HuH-7.5 (cell line): Measurements from ENCODE around the gene IPO4.
"Not testable (repeated sequence)": the region's sequence is repeated elsewhere in the genome, so short reads cannot be mapped to it uniquely, and the experiment has no call there.

Experiments used
- DNase-seq: peaks from one replicate; pipeline ENCODE4 v3.0.0; 2011; ENCODE audit warnings: low spot score

The IPO4 gene

DNA sequence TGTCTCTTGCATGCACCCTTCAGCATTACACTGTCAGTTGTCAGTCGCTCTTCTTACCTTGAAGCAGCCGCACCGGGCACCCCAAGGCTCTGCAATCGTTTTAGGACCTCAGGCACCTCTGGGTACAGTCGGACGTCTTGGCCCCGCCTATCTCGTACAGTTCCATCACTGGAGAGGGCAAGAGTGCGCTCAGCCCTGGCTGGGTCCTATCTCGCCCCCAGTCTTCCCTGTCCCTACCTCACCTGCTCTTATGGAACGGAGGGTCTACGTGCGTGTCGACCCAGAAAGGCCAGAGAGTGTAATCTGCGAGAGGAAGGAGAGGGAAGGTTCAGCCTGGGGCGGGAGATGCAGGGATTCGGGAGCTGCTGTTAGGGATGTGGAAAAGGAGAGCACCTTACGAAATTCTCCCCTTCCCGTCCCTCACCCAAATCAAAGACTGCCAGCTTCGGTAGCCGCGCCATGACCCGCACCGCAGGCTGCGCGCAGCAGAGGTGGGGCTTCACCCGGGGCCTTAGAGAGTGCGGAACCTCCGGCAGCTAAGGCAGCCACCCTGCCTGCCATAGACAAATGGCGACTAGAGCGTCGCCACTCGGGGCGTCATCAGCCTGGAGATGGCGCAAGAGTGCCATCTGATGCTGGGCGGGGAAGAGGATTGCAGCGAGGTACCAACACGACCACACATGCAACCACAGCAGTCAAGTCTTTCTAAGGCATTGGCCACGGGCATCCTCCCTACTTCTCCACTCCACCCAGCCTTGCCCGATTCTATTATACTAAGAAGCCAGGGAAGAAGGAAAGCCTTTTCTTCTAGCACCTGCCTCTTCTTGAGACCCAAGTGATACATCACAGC is 27.1 kb upstream of the IPO4 start, which contains the start of gene MDP1:
Gene MDP1 (minus strand): TSS at position 572 of the 850 bp plus-strand sequence. CDS start 111 bp downstream, at position 461.
- peak; percentile 82 for DNase-seq

DNA sequence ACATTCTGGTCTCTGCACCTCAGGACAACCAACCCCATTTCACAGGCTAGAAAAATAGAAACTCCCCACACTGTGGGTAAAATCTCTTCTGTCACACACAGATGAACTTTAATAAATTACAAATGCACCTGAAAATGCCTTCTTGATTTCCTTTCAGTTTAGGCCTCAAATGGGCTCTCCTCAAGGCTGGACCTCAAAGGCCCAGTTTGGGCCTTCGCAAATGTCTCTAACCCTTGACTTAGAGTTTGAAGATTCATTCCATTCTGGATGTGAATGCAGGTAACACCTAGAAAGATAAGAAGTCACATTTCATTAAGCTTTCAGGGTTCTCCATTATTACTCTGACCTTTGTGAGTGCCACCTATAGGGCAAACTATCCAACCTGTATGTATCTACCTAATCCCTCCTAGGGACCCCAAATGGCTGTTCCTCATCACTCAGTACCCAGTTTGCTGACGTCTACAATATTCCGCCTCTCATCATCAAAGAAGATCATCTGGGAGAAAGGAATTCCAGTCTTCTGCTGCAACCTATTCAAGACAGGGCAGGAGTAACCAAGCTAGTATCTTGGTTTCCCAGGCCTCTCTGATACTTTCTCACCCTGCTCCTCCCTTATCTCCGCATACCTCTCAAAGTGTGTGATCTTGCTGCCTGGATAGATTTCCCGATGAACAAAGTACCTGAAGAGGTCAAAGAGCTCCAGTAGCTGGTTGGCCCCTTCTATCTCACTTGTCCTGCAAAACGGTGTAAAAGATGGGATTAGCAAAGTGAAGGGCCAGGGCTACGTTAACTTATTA is 25.4 kb upstream of the IPO4 start:
- DNase-seq = no peak

DNA sequence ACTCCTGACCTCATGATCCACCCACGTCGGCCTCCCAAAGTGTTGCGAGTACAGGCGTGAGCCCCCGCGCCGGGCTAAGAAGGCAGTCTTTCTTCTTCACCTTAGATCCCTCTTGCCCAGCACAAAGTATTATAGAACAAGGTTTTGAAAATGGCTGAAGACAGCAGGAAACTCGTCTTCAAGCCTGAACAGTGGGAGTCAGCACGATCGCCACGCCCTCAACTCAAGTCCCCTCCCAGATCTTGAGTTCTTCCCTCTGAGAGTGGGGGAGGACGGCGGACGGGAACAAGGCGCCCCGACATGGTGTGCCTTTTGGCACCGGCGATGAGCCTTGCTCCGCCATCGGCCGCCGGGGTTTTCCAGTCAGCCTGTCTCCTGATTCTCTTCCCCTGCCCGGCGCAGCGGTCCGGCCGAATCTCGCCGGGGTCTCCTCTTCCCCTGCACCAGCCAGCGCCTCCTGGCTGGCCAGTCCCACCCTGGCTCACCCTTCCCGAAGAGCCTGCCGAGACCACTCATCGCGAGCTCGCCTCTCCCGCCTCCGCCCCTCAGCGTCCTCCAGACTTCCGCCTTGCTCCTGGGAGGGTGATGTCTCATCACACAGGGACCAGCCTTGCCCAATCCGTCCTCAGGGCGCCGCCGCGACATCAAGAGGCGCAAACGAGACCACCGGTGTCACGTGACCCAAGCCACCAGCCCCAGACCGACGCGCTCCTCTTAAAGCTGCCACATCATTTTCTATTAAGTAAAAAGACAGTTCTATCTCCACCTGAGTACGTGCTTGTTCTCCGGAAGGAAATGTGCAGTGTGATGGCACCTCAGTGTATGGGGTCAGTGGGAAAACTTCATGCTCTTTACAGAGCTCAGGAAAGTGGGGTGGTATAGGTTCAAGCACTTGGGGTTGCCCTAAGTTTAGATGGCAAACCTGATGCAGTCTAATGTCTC is 24.6 kb upstream of the IPO4 start, which contains the start of gene CHMP4A:
Gene CHMP4A (minus strand): TSS at position 565 of the 942 bp plus-strand sequence. CDS start 49 bp downstream, at position 516.
- DNase-seq = peak; percentile 95

DNA sequence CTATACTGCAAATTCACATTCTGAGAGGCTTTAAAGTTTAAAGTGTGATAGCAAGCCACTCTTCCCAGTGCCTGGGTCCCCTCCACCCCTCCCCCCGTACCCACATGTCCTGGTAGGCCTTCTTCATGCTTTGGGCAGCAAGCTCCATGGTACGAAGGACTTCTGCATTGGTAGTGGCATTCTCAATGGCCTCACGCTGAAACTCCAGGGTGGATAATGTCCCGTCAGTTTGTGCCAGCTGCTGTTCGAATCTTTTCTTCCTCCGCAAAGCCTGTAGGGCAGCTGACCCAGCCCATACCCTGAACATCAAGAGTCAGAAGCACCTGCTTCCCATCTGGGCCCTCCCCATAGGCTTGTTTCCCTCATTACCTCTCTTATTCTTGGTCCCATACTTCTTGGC is 22.7 kb upstream of the IPO4 start:
- no peak for DNase-seq

DNA sequence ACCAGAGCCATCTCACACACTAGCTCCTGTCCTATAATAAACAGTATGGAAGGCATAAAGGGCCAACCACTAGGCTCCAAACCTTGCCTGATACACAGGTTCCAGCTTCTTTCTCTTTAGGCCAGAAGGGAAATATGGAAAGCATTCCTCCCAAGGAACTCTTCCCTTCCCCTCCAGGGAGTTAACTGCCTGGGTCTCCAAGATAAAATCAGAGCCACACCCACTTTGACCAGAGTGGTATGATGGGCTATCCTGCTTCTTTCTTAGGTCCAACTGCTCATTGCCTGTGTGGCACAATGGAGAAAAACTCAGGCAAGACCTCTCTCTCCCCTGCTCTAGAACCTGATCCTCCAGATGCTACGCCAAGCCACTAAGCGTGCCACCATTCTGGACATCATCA is 19.0 kb upstream of the IPO4 start:
- no peak for DNase-seq

DNA sequence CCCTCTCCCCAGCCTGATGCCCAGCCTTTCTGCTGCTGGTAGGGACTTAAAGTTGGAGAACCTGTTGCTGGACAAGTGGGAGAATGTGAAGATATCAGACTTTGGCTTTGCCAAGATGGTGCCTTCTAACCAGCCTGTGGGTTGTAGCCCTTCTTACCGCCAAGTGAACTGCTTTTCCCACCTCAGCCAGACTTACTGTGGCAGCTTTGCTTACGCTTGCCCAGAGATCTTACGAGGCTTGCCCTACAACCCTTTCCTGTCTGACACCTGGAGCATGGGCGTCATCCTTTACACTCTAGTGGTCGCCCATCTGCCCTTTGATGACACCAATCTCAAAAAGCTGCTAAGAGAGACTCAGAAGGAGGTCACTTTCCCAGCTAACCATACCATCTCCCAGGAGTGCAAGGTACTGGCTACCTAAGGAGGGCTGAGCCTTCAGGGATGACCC is 18.5 kb upstream of the IPO4 start:
- no peak for DNase-seq

DNA sequence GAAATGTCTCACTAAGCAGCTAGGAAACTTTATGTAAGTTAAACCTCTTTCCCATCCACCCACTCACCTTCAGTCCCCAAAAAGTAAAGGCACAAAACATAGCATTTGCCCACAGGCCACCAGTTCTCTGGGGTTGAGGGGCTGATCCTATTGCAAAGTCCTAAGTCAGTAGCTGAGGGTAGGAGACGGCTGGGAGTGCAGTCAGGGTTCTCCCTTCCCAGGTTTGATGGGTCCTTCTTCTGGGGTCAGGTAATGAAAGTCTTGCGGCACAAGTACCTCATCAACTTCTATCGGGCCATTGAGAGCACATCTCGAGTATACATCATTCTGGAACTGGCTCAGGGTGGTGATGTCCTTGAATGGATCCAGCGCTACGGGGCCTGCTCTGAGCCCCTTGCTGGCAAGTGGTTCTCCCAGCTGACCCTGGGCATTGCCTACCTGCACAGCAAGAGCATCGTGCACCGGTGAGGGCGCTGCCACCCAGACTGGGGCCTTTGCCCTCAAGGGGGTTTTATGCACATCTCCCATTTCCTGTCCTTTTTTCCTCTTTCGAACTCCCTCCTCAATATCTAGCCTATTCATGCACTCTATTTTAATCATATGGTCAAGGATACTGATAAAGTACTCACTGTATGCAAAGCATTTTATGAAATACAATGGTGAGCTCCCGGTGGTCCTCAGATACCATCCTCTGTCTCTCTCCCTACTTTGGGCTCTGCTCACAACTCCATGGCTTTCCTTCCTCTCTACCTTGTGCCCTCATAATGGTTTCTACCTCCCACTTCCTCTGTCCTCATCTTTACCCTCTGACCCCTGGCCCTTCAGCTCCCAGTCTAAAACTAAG is 17.9 kb upstream of the IPO4 start:
- peak; percentile 2 for DNase-seq

DNA sequence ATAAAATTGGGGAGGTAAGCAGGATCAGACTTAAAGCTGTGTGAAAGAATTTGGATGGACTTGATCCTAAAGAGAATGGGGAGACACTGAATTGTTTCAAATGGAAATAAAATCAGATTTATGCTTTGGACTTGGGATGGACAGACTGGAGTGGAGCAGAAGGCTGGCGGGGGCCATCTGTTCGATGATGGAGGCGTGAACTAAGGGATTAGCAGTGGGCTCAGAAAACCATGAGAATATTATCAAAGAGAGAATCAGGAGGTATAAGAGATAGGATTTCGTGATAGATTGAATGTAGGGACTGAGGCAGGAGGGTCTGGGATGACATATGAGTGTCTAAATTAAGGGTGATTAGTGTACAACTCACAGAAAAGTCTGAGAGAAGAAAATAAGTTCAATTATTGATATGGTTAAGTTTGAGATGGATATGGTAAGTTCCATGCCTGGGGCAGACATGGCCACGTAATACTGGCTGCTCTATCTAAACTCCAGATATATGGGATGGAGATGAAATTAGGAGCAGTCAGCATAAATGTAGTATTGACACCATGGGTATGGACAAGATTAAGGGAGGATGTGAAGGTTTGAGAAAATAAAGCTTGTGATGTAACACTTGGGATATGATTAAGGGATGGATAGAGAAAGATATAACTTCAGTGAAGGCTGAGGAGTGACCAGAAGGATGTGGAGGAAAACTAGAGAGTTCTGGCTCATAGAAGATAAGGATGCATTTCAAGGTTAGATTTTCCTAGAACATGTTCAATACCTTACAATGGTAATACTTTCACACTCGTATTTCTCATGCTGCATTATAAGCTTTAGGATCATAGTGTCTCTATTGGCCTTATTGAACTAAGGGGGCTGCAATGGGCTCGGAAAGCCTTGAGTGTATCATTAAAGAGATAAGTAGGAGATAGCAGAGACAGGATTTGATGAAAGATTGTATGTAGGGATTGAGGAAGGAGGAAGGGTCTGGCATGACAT is 15.8 kb upstream of the IPO4 start:
- DNase-seq = peak; percentile 3

DNA sequence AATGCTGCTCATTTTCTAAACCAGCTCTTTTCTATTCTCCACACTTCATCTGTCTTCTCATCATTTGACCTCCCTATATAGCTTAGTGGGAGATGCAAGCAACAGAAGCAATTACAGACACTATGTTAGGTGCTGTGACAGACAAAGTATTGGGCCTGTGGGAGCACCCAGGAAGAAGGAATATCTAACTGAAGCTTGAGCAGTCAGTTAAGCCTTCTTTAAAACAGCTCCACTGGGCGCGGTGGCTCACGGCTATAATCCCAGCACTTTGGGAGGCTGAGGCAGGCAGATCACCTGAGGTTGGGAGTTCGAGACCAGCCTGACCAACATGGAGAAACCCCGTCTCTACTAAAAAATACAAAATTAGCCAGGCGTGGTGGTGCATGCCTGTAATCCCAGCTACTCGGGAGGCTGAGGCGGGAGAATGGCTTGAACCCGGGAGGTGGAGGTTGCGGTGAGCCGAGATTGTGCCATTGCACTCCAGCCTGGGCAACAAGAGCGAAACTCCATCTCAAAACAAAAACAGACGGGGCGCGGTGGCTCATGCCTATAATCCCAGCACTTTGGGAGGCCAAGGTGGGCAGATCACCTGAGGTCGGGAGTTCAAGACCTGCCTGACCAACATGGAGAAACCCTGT is 14.8 kb upstream of the IPO4 start:
- DNase-seq = not testable (repeated sequence)

DNA sequence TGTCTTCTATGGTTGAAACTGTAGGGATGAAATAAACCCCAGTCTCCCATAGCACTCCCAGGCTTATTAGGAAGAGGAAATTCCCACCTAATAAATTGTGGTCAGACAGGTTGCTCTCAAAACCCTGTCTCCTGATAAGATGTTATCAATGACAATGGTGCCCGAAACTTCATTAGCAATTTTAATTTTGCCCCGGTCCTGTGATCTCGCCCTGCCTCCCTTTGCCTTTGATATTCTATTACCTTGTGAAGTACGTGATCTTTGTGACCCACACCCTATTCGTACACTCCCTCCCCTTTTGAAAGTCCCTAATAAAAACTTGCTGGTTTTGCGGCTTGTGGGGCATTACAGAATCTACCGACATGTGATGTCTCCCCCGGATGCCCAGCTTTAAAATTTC is 13.9 kb upstream of the IPO4 start:
- not testable (repeated sequence) for DNase-seq

DNA sequence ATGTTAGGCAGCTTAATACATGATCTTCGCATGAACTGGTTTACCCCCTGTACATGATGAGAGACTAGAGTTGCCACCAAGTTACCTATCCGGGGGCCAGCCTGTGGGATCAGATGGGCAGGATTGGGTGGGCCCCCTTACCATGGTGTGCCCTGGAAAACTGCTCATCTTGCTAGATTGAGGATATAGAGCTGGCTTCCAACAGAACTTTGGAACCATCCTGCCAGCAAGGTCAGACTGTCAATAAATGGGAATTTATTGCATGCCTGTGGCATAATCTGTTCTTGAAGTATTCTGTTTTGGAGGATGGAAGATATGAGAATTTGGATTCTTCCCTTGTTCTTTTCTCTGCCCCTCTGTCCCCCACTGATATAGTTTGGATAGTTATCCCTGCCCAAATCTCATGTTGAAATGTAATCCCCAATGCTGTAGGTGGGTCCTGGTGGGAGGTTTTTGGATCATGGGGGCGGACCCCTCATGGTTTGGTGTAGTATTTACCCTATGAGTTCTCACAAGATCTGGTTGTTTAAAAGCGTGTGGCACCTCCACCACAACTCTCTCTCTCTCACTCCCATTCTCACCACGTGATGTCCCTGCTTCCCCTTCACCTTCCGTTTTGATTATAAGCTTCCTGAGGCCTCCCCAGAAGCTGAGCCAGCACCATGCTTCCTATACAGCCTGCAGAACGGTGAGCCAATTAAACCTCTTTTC is 10.4 kb upstream of the IPO4 start:
- DNase-seq = no peak

DNA sequence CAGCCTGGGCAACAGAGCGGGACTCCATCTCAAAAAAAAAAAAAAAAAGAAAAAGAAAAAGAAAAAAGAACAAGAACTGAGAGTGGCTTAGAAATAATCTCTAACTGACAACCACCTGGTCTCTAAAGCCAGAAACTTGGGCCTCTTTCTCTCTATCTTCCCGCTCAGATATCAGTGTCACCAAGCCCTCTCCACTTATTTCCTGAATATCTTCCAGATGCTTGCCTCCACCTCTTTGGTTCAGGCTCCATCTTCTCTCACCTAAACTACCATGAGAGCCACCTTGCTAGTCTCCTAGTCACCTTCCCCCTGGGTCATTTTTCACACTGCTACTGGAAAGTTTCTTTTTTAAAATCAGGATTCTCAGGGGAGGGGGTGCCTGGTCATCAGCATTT is 8.4 kb upstream of the IPO4 start:
- DNase-seq = no peak

DNA sequence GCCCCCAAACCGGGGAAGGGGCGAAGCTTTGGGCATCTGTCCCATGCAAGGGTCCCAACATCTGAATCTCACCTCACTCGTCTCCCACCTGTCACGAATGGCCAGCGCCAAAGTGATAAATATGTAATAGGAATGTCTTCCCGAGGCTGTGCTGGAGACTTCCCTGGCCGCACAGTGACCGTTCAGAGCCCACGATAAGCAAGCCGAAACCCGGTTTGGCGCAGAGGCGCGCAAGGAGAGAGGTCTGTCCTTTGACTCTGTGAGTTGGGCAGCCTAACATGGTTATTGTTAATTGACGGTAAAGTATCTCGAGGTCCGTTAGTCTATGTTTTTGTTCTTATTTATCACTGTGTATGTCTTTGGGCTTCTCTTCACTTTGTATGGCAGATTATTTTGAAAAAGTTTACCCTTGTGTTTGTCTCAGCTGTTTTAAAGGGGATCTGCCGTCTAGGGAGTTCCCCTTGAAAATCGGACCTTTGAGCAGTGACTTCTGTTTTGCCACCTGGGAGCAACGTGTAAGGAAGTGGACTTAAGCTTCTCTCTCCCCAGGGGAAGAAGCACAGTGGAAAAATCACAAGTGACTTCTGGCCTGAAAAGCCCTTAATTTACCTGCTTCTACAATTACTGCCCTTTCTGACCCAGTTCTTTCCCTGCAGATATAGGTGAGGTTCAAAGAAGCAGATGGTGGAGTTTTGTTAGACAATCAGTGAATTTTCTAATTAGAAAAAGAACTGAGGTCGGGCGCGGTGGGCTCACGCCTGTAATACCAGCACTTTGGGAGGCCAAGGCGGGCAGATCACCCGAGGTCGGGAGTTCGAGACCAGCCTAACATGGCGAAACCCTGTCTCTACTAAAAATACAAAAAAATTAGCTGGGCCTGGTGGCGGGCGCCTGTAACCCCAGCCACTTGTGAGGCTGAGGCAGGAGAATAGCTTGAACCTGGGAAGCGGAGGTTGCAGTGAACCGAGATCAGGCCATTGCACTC is 7.7 kb upstream of the IPO4 start:
- DNase-seq = no peak

DNA sequence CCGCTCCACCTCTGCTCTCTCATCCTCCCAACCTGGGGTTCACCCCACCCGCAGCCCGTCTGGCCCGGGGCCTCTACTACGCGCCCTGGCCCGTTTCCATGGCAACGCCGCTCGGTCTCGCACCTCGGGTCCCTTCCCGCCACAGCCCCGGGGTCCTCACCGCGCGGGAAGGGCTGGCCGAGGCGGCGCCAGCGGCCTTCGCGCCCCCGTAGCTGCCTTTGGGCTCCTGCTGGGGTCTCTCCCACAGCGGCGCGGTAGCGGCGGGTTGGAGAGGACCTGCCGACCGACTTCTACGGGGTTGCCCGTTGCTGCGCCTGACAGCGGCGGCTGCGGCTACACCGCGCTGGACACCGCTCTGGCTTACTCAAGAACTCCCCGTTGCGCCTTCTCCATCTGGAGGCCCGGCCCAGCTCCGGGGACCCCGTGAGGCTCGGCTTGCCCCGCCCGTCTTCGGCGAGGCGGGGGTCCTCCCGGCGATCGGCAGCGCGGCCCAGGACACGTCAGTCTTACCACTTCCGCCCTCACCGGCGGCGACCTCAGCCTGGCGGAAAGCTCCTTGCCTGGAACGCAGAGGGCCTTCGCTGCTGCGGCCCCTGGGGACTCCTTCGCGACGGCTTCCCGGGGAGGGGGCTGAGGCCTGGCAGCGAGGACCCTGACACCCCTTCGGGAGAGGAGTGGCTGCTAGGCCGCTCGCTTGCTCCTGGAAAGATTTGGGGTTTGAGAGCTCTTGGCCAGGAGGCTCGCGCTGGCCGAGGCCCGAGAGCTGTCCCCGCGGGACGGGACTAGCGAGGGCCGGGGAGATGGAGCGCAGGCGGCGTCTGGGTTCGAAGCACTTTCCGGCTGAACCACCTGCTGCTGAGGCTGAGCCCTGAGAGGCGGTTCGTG is 6.8 kb upstream of the IPO4 start, which contains the start of gene TM9SF1:
Gene TM9SF1 (minus strand): TSS at position 256 of the 885 bp plus-strand sequence. CDS start 422 bp downstream, outside the sequence.
- peak; percentile 88 for DNase-seq

DNA sequence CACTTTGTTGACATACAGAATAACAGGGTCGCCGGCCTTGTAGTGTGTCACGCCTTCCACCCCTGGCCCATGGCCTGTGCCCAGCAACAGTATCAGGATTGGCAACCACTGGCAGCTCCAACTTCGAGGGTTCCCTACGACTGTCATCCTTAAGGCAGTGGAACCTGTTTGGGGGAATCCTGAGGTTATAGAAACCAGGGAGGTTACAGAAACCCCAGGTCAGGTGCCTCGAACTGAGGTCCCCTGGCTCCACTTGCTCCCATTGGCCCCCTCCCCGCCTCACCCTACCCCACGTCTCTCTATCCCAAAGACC is 6.2 kb upstream of the IPO4 start:
- DNase-seq = no peak

DNA sequence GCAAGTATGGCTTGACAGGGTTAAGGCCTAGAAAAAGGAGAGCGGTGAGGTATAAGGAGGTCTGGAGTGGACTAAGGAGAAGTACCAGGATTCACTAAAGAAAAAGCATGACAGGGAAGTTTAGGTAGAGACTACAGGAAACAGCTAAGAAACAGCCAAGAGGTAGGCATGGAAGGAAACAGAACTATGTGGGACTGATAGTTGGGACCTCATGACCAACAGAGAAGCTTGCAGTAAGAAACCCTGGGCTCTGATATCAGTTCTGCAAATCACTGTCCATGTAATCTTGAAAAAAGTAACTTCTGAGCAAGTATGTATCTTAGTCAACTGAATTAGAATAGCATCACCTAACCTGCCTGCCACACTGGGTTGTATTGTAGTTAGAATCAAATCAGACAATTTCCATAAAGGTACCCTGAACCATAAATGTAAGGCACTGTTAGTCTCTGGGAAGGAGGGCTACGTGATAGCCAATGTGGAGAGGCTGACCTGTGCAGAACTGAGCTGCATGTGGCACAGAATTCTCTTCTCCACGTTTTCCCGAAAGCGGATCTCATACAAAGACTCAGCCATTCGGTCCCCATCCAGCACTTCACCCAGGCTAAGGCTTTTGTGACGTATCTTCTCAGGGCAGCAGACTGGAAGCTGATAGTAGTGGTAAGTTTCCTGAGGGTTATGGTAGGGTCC is 5.7 kb upstream of the IPO4 start:
- no peak for DNase-seq
